Occipital lobe (tissue), 2 donors: ENCODE data around the gene ANKRD34A. TPM values are rescaled to one million over a fixed set of nuclear protein-coding genes. Genes with fewer than 3 reads are reported as not detected.

Experiments used
- DNase-seq: peaks from one replicate; lab custom pipeline; 2025; lab: John Stamatoyannopoulos, UW
- total RNA-seq: library from RNA; depleted of rRNA; stranded (reverse); fragments of >200 nt; gene quantifications from one replicate; pipeline ENCODE4 v1.2.3, GENCODE V29; 2014

Gene ANKRD34A
- 2.2 TPM for total RNA-seq

DNA sequence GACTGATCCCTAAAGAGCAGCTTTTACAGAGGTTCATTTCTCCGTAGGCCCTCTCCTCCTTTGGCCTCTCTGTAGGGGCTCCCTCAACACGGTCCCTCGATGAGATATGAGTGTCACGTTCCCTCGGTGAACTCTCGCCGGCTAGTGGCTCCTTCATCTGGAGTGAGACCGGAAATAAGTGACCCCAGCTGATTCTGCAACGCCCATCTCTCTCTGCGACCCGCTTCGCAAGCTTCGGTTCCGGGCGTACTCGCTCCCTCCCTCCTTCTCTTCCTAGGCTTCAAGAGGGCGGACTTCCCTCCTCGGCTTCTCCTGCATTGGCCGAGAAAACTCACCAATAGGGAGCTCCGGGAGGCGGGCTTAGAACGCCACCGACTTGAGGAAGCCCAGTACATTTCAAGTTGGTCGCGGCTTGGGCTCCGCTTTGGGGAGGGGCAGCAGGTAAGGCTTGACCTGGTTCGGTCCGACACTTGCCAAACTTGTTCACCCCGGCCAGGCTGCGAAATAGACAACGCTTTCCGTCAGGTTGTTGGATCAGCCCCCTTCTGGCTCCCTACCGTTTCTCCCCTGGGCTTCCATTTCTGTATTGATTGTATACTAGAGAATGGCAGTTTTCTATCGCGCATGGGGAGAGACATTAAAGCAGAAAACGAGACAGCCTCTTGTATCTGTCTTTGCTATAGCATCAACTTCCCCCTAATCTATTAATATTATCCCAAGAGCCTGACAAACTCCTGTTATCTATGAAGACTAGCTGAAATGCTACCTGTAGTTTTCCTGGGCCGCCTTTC lies at the start of gene ANKRD34A, which contains the start of gene POLR3GL:
TSS of gene ANKRD34A (minus strand) at position 248 of the 791 bp plus-strand sequence. CDS start 2,816 bp downstream, outside the sequence.
TSS of gene POLR3GL (plus strand) at position 363 of the 791 bp plus-strand sequence. CDS start 10,176 bp downstream, outside the sequence.
- peak; percentile 98 for DNase-seq

- DNase-seq = no peak
Measured at GRCh38 chr1:146013559-146013922, 49.2 kb upstream of the ANKRD34A start.

DNA sequence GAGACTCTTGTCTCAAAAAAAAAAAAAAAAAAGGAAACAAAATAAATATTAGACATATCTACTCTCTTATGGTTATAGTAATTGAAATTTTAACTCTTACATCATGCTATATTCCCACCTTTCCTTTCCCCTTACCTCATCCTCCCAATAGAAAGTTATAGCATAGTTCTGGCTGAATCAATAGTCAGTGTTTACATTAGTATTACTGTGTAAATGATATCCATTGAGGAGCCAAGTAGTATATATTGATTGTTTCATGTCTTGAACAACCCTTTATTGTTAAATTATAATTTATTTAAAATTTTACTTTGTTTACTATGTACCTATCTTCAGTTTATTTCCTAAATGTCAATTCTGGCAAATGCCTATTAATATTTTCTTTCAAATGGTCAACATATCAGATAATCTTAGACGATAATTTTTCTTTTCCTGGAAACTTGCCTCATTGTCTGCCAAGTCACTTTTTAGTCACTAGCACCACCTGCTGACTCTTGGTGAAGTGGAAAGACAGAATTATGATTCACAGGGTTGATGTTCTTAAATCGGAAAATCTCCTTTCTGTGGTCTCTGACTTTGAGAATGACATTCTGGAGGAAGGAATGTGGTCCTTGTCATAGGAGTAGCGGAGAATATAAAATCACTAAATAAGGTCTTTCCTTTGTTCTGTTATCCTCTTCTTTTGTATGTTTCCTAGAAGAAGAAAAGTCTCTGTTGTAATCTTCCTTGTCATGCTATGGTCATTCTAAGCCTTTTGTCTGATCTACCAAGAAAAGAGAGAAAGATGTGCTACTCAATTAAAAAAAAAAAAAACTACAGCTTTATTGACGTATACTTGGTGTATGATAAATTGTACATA lies 48.6 kb upstream of the ANKRD34A start:
- DNase-seq = no peak

DNA sequence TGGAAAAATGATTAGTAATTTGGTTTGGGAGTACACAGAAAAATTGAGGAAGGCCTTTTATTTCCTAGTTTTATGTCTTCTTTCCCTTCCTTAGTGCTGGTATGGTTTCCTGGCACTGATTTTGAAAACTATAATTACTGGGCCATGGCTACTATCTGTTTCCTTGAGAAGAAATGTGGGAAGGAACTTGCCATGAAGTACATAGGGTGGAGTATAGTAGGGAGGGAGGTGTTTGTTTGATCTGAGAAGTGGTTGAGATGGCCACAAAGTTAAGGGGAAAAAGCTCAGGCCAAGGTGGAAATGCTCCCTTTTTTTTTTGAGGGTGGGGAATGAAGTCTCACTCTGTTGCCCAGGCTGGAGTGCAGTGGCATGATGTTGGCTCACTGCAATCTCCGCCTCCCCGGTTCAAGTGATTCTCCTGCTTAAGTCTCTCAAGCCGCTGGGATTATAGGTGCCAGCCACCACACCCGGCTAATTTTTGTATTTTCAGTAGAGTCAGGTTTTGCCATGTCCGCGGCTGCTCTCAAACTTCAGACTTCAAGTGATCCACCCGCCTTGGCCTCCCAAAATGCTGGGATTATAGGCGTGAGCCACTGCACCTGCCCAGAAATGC lies 45.9 kb upstream of the ANKRD34A start:
- DNase-seq = no peak

DNA sequence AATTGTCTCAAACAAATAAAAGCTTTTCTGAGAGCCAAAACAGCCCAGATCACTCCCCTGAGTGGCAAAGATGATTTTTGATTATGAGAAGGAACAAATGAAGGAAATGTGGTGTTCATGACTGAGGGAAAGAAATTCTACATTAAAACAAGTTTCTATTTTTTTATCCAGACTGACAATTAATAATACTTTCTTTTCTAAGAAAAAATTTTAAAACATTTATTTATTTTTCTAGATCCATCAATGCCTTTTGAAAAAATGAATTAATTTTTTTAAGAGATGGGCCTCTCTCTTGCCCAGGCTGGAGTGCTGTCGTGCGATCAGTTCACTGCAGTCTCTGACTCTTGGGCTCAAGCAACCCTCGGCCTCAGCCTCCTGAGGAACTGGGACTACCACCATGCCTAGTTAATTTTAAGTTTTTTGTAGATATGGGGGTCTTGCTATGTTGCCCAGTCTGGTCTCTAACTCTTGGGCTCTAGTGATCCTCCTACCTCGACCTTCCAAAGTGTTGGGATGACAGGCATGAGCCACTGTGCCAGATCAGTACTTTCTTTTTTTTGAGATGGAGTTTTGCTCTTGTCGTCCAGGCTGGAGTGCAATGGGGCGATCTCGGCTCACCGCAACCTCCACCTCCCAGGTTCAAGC lies 43.2 kb upstream of the ANKRD34A start:
- DNase-seq = no peak

GRCh38 chr1:146001709-146002108 lies 37.3 kb upstream of the ANKRD34A start:
- no peak for DNase-seq

DNA sequence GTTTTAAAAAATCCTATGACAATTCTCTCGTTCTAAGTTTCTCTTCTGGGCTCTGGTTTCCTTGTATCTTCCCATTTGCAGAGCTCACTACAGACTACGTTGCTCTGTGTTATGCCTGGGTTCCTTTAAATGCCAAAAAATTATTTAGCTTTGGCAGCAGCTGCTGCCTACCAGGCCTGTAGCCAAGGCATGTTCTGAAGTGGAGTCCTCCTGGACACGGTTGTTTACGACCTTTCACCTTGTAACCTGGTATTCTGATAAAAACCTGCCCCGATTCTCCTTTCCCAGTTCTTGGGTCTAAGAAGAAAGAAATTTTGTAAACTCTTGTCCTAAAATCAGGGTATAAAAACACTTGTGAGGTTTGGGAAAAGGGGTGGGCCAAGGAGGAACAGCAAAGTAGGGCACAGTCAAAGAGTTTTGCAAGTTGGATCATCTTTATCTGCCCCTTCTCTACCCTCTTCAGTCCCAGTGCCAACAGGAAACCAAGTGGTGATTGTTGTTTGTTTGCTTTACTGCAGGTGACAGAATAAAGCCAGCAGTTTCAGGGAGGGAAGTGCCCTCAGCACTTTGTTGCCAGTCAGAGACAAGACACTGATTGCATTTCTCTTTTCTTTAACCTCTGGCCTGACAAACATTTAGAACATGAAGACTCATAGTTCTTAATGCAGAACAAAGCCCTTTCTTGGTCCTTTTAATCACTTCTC lies 35.1 kb upstream of the ANKRD34A start:
- no peak for DNase-seq

DNA sequence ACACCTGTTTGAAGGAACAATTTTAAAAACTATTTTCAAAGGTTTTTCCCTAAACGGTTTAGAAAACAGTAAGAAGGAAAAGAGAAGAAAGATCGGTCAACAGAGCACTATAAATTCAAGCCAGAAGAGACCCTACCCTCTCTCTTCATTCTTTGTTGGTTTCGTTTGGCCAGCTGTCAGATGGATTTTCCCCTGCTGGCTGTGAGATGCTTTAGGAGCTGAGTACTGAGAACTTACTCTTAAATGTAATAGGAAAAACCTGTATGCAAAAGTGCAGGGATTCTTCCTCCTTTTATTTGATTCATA lies 33.3 kb upstream of the ANKRD34A start:
- no peak for DNase-seq

DNA sequence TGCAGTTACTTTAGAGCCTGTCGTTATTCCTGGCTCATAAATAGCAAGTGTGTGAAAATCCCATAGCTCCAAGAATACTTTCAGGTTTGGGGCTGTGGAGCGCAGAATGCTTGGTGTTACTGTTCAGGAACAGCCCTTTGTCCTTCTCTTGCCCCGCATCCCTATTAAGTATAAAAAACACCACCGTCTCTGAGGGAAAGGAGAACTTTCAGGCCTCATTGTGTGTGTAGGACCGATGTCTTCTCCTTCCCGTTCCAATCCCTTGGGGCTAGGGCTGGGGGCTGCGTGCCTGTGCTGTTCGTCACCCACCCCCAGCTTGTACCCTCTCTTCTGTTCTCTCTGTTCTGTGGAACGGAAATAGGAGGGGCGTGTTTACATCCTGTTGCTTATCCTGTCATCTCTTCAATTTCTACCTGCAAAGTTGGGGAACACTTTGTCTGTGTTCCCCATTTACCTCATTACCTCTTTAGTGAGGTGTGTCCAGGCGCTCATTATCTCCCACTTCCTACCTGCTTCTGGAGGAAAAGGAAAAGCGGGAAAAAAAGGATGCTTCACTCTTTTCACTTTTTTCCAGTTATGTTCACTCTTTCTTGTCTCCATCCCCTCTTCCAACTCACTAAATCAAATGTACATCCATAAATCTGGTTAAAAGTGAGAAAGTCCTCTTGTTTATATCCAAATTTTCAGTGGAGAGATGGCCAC lies 32.8 kb upstream of the ANKRD34A start:
- no peak for DNase-seq

DNA sequence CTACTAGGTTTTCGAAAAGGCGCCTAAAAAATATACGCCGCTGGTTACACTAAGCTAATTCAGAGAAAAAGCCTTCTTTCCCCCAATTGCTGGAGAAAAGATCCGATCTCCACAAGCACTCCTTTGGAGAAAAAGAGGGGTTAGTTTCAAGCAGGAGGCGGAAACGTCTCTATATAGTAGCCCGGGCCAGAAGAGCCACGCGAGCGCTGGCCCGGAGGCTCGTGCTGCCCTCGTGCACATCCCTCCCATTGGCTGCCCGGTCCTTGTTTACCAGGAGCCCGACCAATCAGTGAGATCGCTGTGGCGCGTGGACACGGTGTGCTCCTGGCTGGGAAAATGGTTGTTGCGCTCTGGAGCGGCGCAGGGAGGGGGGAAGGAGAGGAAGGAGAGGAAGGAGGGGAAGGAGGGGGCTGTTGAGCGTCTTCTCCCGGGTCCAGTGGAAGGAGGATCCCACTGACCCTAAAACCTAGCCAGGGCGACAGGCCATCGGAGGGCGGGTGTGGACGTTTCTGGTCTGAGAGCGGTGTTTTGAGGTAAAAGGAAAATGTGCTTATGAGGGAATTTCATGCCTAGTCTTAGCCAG lies 32.1 kb upstream of the ANKRD34A start, which contains the start of gene TXNIP:
TSS of gene TXNIP (minus strand) at position 147 of the 583 bp plus-strand sequence. CDS start 313 bp downstream, outside the sequence.
- DNase-seq = peak; percentile 99

GRCh38 chr1:145995964-145996432 lies 31.6 kb upstream of the ANKRD34A start:
- no peak for DNase-seq

DNA sequence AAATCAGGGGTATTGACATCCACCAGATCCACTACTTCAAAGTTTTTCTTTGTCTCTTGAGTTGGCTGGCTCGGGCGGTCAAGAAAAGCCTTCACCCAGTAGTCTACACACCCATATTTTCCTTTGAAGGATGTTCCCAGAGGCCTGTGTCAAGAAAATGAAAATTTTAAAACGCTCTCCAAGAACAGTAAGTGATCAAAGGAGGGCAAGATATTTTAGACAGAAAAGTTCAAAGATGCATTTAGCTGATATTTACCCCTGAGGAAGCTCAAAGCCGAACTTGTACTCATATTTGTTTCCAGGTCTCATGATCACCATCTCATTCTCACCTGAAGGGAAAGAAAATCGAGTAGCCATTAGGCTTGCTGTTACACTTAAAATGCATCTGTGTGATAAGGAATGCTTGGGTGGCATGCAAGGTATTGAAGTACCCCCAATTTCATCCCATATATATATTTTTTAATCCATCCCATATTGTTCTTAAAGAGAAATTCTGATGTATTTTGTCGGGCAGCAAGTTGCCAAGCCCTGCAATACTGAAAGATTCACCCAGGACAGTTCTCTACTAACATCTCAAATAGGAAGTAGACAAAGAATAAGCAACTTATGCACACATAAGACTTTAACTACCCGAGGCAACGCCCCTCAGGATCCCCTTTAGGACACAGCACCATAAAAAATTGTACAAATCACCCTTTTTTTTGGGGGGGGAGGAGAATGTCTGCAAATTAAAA lies 30.9 kb upstream of the ANKRD34A start:
- no peak for DNase-seq

- no peak for DNase-seq
Measured at GRCh38 chr1:145994391-145995120, 30.2 kb upstream of the ANKRD34A start.

GRCh38 chr1:145993618-145994390 lies 29.4 kb upstream of the ANKRD34A start:
- no peak for DNase-seq

DNA sequence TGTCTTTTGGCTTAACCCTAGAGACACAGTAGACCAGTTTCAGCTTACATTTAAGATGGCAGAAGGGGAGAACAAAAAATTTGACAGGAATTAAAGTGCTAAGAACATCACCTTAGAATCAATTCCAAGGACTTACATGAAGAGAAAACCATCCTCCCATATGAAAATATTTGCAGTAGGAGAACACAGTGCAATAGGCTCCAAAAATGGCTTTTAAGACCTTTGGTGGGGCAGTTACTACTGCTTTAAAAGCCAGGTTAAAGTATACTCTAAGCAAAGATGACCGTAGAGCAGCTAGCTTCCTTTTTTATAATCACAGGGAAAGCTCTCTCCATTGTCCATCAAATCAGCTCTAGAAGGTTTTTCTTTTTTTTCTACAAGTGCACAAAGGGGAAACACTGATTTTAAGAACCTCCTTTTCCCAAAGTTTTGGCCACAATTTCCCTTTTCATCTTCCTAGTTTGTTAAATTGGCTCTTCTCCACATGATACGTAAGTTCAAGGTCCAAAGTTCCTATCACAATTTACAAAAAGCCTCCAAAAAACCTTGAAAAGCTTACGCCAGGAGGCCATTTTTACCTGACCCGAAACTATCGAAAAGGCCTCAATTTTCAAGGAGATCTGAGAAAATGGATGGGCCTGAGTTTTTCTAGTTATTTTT lies 28.7 kb upstream of the ANKRD34A start:
- no peak for DNase-seq

DNA sequence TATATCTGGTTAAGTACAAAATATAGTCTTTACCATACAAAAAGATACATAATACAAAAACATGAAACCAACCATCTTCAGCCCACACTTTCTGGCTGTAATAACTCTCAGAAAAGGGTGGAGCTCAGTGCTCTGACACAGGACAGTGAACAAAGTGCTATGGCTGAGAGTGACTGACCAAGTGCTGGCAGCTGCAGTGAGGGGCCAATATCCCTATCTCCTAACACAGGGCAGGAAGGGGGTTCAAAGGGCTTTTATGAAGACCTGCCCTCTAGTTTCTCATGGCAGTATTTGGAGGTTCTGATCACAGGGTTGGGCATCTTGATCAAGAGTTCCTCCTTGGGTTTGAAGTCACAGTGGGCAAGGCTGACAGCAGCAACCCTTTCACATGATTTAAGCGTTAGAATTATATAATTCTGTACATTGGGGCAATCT lies 28.1 kb upstream of the ANKRD34A start:
- no peak for DNase-seq
